Pancreas (tissue), 10 donors: ENCODE results near the gene CISD2. TPM values are rescaled to one million over a fixed set of nuclear protein-coding genes. Genes with fewer than 3 reads are reported as not detected.
"Not testable (repeated sequence)": the region's sequence is repeated elsewhere in the genome, so short reads cannot be mapped to it uniquely, and the experiment has no call there.

Source experiments
- ATAC-seq, 4 donors: fragments of 200-7000 bp; cut with Tn5 transposase; one replicate each; pipeline versions ENCODE4 v1.8.0 to v1.9.1; 2020; ENCODE audit warnings: mild to moderate bottlenecking in 4 of 4, moderate library complexity in 4 of 4
- DNase-seq, 6 donors: peaks; one replicate each; pipeline ENCODE4 v3.0.0-alpha.2; 2020
- FAIRE-seq: peaks from 2 replicates; lab custom pipeline; 2012; peaks lifted over from hg19 to GRCh38; lab: Jason Lieb, UNC
- H3K27ac ChIP-seq, 4 donors: fragments of 200-600 bp; sonication (generic); 1 replicate in 3 of 4; 2 replicates in 1 of 4; pipeline versions ENCODE4 v1.5.0 to v1.8.0; 2020
- H3K27me3 ChIP-seq, 4 donors: fragments of 200-600 bp; one replicate each; pipeline ENCODE4 v1.8.0; 2021
- H3K36me3 ChIP-seq, 3 donors: fragments of 200-600 bp; sonication (generic) in 1 of 3; one replicate each; pipeline versions ENCODE4 v1.5.0 to v1.8.0; 2020 to 2021
- H3K4me1 ChIP-seq, 3 donors: fragments of 200-600 bp; one replicate each; pipeline ENCODE4 v1.8.0; 2021
- H3K4me3 ChIP-seq, 4 donors: fragments of 200-600 bp; sonication (generic) in 2 of 4; one replicate each; pipeline versions ENCODE4 v1.5.0 to v1.8.0; 2020 to 2021
- H3K9me3 ChIP-seq, 4 donors: fragments of 200-600 bp; one replicate each; pipeline ENCODE4 v1.8.0; 2021
- CTCF ChIP-seq, 4 donors: fragments of 200-600 bp; sonication (generic) in 3 of 4; IDR thresholded peaks; one replicate each; pipeline versions ENCODE4 v1.5.0 to v1.8.0; 2021; ENCODE audit warnings: antibody characterized with exemption in 4 of 4
- WGBS, 2 donors: extraction: QIAGEN DNeasy Blood & Tissue Kit; methylation state at CpG; one replicate each; pipeline ENCODE4 v1.1.7; 2013; 5-methylcytosine and 5-hydroxymethylcytosine counted together
- intact Hi-C, 3 donors: fragments of 100-400 bp; cut with DNase I; formaldehyde crosslinking; loops; one replicate each; pipeline versions ENCODE4 v1.11.1 to v1.14.2; 2022
- polyA plus RNA-seq, 2 donors: library from polyadenylated mRNA; stranded (reverse); fragments of 200-250 nt; gene quantifications; one replicate each; pipeline ENCODE4 v1.2.3, GENCODE V29; 2013
- total RNA-seq, 6 donors: library from RNA; stranded (reverse); fragmentation: NEBNext Ultra II Directional in 4 of 6; extraction: Animal tissue kit (Norgen Biotek cat#: 25700) in 4 of 6; gene quantifications; one replicate each; pipeline versions ENCODE4 v1.2.1 to v1.2.4, GENCODE V29; 2021 to 2023
- donor health status: healthy with polysubstance abuse.
- donor health status: DM: no; HTN: no; CAD: no; lungs with moderate emphysema.
- donor health status: DM: no; HTN: no; CAD: no.
- donor health status: control.
- donor health status: control.
- donor health status: Bipolar disorder and iron deficiency.
- donor health status: DM: yes; HTN: yes; CAD: no.
- donor health status: DM: no; HTN: no; CAD: no.
- donor health status: DM: no; HTN: no; CAD: no.
- donor health status: DM: yes; HTN: yes; CAD: no.

CISD2 gene
- total RNA-seq: 10 to 100 TPM; 10.2 to 21.1 (median 14.4) TPM
- 10 to 100 TPM; 10.8 to 23.1 TPM for polyA plus RNA-seq

- Histone ChIP-seq H3K36me3 (no peaks in the 10 kb centered on the region), H3K27ac (peak within 1 kb of the TSS; percentile 86 to 98 (median 94)), H3K4me3 (peak within 1 kb of the TSS; percentile 53 to 74 (median 58)), H3K4me1 (peaks cover 0 to 16% (median 14%) of the 10 kb centered on the region in 3 donors), H3K9me3 (no peaks in the 10 kb centered on the region), H3K27me3 (no peaks in the 10 kb centered on the region)
- no peak for TF ChIP-seq CTCF (IDR thresholded peaks at IDR 0.05)
- intact Hi-C loops: no loop called here
- DNase-seq: peak; percentile 90 to 96 (median 94)
- FAIRE-seq: no peak
- ATAC-seq: peak; percentile 94 to 98 (median 97)
- WGBS, 2 donors: 0 to 1% methylated on average over 24 to 71 of the region's 71 CpGs
These were observed at the start of gene CISD2 for GRCh38 chr4:102868781-102869568. Gene CISD2 (plus strand): TSS chr4:102868992. CDS start chr4:102869085, 93 bp downstream.

GRCh38 chr4:102819100-102819499 is 49.7 kb upstream of the CISD2 start:
- WGBS, 2 donors: 92 to 95% methylated on average over 10 of the region's 10 CpGs
- H3K27me3 ChIP-seq, intact Hi-C loops, H3K4me3 ChIP-seq, DNase-seq, H3K36me3 ChIP-seq, FAIRE-seq, H3K27ac ChIP-seq, H3K9me3 ChIP-seq, ATAC-seq: not testable (repeated sequence)
- peaks cover 39 to 77% (median 76%) of the 10 kb centered on the region in 3 donors for H3K4me1 ChIP-seq

GRCh38 chr4:102819588-102820365 is 49.0 kb upstream of the CISD2 start:
- FAIRE-seq (no peak), ATAC-seq (no peak), DNase-seq (no peak)
- Histone ChIP-seq H3K27me3 (no peaks in the 10 kb centered on the region), H3K9me3 (no peaks in the 10 kb centered on the region), H3K4me3 (no peak overlapping the region), H3K36me3 (no peaks in the 10 kb centered on the region), H3K27ac (no peak overlapping the region), H3K4me1 (peaks cover 39 to 78% (median 76%) of the 10 kb centered on the region in 3 donors)
- TF ChIP-seq CTCF (IDR thresholded peaks at IDR 0.05): no peak
- intact Hi-C loops: no loop called here
- 60 to 61% methylated on average over 8 of the region's 8 CpGs for WGBS, 2 donors

- Histone ChIP-seq H3K36me3 (no peaks in the 10 kb centered on the region), H3K9me3 (no peaks in the 10 kb centered on the region), H3K4me1 (peaks cover 19 to 53% (median 48%) of the 10 kb centered on the region in 3 donors), H3K27me3 (no peaks in the 10 kb centered on the region), H3K4me3 (peak overlapping the region; percentile 5 to 98 (median 32)), H3K27ac (peak overlapping the region in 1 of 4 donors; percentile 99)
- ATAC-seq: no peak
- FAIRE-seq: no peak
- DNase-seq: no peak
- TF ChIP-seq CTCF (IDR thresholded peaks at IDR 0.05): no peak
- WGBS, 2 donors: 5 to 11% methylated on average over 4 of the region's 4 CpGs
- intact Hi-C loops: no loop called here
These were observed 45.3 kb upstream of the CISD2 start for GRCh38 chr4:102823464-102823863.

GRCh38 chr4:102823897-102824296 is 44.9 kb upstream of the CISD2 start:
- TF ChIP-seq CTCF (IDR thresholded peaks at IDR 0.05): no peak
- intact Hi-C loops: no loop called here
- 5 to 9% methylated on average over 4 of the region's 4 CpGs for WGBS, 2 donors
- H3K4me1 ChIP-seq: peaks cover 19 to 51% (median 47%) of the 10 kb centered on the region in 3 donors
- H3K36me3 ChIP-seq: no peaks in the 10 kb centered on the region
- DNase-seq (no peak), ATAC-seq (no peak), FAIRE-seq (no peak)
- H3K4me3 ChIP-seq: peak overlapping the region in 2 of 4 donors; percentile 58 to 98
- no peaks in the 10 kb centered on the region for H3K9me3 ChIP-seq
- peak overlapping the region in 2 of 4 donors; percentile 99 to 100 for H3K27ac ChIP-seq
- no peaks in the 10 kb centered on the region for H3K27me3 ChIP-seq
